Neural cell (in vitro differentiated cells): ENCODE results near the gene ZDHHC14. TPM values are rescaled to one million over a fixed set of nuclear protein-coding genes. Genes with fewer than 3 reads are reported as not detected.

Experiments
- H2AFZ ChIP-seq: fragments of 200-600, 300-800 bp; sonication (generic), shearing (Covaris generic); 2 replicates; pipeline ENCODE4 v1.6.0; 2014; ENCODE audit warnings: low read depth, mild to moderate bottlenecking, antibody characterized with exemption, low read length, moderate library complexity
- H3F3A ChIP-seq: fragments of 200-600 bp; shearing (Covaris generic); 2 replicates; pipeline ENCODE4 v1.6.1; 2016; ENCODE audit warnings: mild to moderate bottlenecking, moderate library complexity, mixed read lengths, antibody characterized with exemption, low read length; ENCODE audit not compliant: insufficient read depth, poor library complexity, severe bottlenecking
- H3K27ac ChIP-seq: fragments of 200-600, 300-800 bp; sonication (generic), shearing (Covaris generic); 2 replicates; pipeline ENCODE4 v1.5.1; 2014; ENCODE audit warnings: mild to moderate bottlenecking, low read length, moderate library complexity
- H3K27me3 ChIP-seq: fragments of 300-800, 200-600 bp; sonication (generic), shearing (Covaris generic); 2 replicates; pipeline ENCODE4 v1.6.0; 2014; ENCODE audit warnings: mild to moderate bottlenecking, low read depth, low read length, moderate library complexity; ENCODE audit not compliant: insufficient read depth
- H3K36me3 ChIP-seq: fragments of 300-800, 200-600 bp; sonication (generic), shearing (Covaris generic); 2 replicates; pipeline ENCODE4 v1.5.1; 2014; ENCODE audit warnings: mild to moderate bottlenecking, antibody characterized with exemption, low read length, moderate library complexity; ENCODE audit not compliant: insufficient read depth
- H3K4me2 ChIP-seq: fragments of 300-800, 200-600 bp; sonication (generic), shearing (Covaris generic); 2 replicates; pipeline ENCODE4 v1.6.0; 2014; ENCODE audit warnings: mild to moderate bottlenecking, low read length
- H3K4me3 ChIP-seq: fragments of 300-800, 200-600 bp; sonication (generic), shearing (Covaris generic); 2 replicates; pipeline ENCODE4 v1.5.1; 2014; ENCODE audit warnings: mild to moderate bottlenecking, low read length, moderate library complexity
- H3K79me2 ChIP-seq: fragments of 200-600 bp; shearing (Covaris generic); replicated peaks from 2 replicates; pipeline ENCODE4 v1.6.0; 2014; ENCODE audit warnings: mild to moderate bottlenecking, low read length, moderate library complexity; ENCODE audit not compliant: insufficient read depth
- H3K9ac ChIP-seq: fragments of 300-800, 200-600 bp; sonication (generic), shearing (Covaris generic); 2 replicates; pipeline ENCODE4 v1.6.1; 2016; ENCODE audit warnings: mild to moderate bottlenecking, low read length, mixed read lengths
- H3K9me2 ChIP-seq: fragments of 200-600 bp; shearing (Covaris generic); 2 replicates; pipeline ENCODE4 v1.6.1; 2016; ENCODE audit warnings: mild to moderate bottlenecking, low read length, mixed read lengths; ENCODE audit not compliant: insufficient read depth
- H3K9me3 ChIP-seq: fragments of 200-600, 300-800 bp; sonication (generic), shearing (Covaris generic); 2 replicates; pipeline ENCODE4 v1.6.1; 2016; ENCODE audit warnings: mild to moderate bottlenecking, mixed run types, low read length, moderate library complexity, mixed read lengths
- H4K20me1 ChIP-seq: fragments of 200-600 bp; shearing (Covaris generic); 2 replicates; pipeline ENCODE4 v1.6.1; 2016; ENCODE audit warnings: mild to moderate bottlenecking, mixed run types; ENCODE audit not compliant: insufficient read depth
- EP300 ChIP-seq: fragments of 450-650 bp; conservative IDR thresholded peaks from 2 replicates; pipeline ENCODE4 v1.6.1; 2014; ENCODE audit warnings: antibody characterized with exemption, mild to moderate bottlenecking, moderate library complexity; ENCODE audit not compliant: poor library complexity, severe bottlenecking
- EZH2 ChIP-seq: fragments of 200-600, 300-800 bp; shearing (Covaris generic), sonication (generic); IDR thresholded peaks from 2 replicates; pipeline ENCODE4 v1.6.1; 2014; ENCODE audit warnings: antibody characterized with exemption, low read length, borderline replicate concordance, mild to moderate bottlenecking; ENCODE audit not compliant: insufficient read depth, poor library complexity, severe bottlenecking
- MXI1 ChIP-seq: fragments of 450-650 bp; conservative IDR thresholded peaks from 2 replicates; pipeline ENCODE4 v1.6.1; 2014; ENCODE audit warnings: antibody characterized with exemption, mild to moderate bottlenecking; ENCODE audit not compliant: poor library complexity, severe bottlenecking
- POLR2AphosphoS5 ChIP-seq: IDR thresholded peaks from 2 replicates; pipeline ENCODE4 v1.6.1; 2012
- RAD21 ChIP-seq: fragments of 450-650 bp; conservative IDR thresholded peaks from 2 replicates; pipeline ENCODE4 v1.6.1; 2014; ENCODE audit warnings: antibody characterized with exemption, mild to moderate bottlenecking, moderate library complexity
- SMC3 ChIP-seq: fragments of 450-650 bp; conservative IDR thresholded peaks from 2 replicates; pipeline ENCODE4 v1.6.1; 2014; ENCODE audit warnings: antibody characterized with exemption, mild to moderate bottlenecking, moderate library complexity; ENCODE audit not compliant: poor library complexity
- TAF1 ChIP-seq: IDR thresholded peaks from 2 replicates; pipeline ENCODE4 v1.6.1; 2012; ENCODE audit warnings: low read depth
- polyA plus RNA-seq: library from polyadenylated mRNA; depleted of rRNA; stranded (reverse); fragments of >200 nt; gene quantifications from 2 replicates; pipeline ENCODE4 v1.2.3, GENCODE V29; 2014
- TF ChIP-seq, protein P1 (sequence below): IDR thresholded peaks from 2 replicates; pipeline ENCODE4 v1.6.1; 2012; ENCODE audit warnings: borderline replicate concordance
- TF ChIP-seq, protein P2 (sequence below): fragments of 450-650 bp; IDR thresholded peaks from 2 replicates; pipeline ENCODE4 v1.5.1; 2014; ENCODE audit warnings: antibody characterized with exemption, mild to moderate bottlenecking, moderate library complexity; ENCODE audit not compliant: poor library complexity, severe bottlenecking

ZDHHC14 gene
- polyA plus RNA-seq, 1 donor from 2014 or later = 4.1 TPM

DNA sequence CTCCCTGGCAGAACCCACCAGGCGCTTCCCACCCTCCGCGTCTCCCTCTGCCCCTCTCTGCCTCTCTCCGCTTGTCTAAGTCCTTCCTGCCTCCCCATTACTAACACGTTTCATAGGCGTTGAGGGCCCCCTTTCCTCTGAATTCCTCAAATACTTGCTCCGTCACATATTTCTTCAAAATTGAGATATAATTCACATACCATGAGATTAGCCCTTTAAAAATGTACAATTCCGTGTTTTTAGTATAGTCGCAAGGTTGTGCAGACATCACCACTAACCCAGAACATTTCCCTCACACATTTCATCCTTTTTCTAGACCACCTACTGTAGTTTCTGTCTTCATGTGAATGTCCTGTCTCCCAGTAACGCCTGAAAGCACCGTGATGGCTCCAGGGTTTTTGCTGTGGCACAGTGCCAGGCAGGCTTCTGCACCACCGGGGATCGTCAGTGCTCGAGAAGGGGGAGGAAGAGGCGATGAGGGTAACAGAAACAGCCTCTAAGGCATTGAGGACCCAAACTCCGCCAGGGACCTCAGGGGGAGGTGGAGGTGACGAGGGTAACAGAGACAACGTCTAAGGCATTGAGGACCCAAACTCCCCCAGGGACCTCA, 300.2 kb downstream of the ZDHHC14 start:
- Histone ChIP-seq H3K9me2 (no peaks in the 10 kb centered on the region), H4K20me1 (no peaks in the 10 kb centered on the region), H3K27ac (no peak overlapping the region), H2AFZ (no peak overlapping the region), H3K4me3 (no peak overlapping the region), H3K4me2 (no peak overlapping the region), H3K9me3 (no peaks in the 10 kb centered on the region), H3F3A (no peaks in the 10 kb centered on the region), H3K27me3 (no peaks in the 10 kb centered on the region), H3K36me3 (no peaks in the 10 kb centered on the region), H3K9ac (no peak overlapping the region), H3K79me2 (no peaks in the 10 kb centered on the region)
- TF ChIP-seq, protein P1, sequence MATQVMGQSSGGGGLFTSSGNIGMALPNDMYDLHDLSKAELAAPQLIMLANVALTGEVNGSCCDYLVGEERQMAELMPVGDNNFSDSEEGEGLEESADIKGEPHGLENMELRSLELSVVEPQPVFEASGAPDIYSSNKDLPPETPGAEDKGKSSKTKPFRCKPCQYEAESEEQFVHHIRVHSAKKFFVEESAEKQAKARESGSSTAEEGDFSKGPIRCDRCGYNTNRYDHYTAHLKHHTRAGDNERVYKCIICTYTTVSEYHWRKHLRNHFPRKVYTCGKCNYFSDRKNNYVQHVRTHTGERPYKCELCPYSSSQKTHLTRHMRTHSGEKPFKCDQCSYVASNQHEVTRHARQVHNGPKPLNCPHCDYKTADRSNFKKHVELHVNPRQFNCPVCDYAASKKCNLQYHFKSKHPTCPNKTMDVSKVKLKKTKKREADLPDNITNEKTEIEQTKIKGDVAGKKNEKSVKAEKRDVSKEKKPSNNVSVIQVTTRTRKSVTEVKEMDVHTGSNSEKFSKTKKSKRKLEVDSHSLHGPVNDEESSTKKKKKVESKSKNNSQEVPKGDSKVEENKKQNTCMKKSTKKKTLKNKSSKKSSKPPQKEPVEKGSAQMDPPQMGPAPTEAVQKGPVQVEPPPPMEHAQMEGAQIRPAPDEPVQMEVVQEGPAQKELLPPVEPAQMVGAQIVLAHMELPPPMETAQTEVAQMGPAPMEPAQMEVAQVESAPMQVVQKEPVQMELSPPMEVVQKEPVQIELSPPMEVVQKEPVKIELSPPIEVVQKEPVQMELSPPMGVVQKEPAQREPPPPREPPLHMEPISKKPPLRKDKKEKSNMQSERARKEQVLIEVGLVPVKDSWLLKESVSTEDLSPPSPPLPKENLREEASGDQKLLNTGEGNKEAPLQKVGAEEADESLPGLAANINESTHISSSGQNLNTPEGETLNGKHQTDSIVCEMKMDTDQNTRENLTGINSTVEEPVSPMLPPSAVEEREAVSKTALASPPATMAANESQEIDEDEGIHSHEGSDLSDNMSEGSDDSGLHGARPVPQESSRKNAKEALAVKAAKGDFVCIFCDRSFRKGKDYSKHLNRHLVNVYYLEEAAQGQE = no peak
- TF ChIP-seq TAF1 = no peak
- TF ChIP-seq MXI1 = no peak
- TF ChIP-seq EZH2 = no peak
- no peak for TF ChIP-seq EP300
- TF ChIP-seq SMC3 = no peak
- no peak for TF ChIP-seq POLR2AphosphoS5
- no peak for TF ChIP-seq RAD21
- TF ChIP-seq, protein P2, sequence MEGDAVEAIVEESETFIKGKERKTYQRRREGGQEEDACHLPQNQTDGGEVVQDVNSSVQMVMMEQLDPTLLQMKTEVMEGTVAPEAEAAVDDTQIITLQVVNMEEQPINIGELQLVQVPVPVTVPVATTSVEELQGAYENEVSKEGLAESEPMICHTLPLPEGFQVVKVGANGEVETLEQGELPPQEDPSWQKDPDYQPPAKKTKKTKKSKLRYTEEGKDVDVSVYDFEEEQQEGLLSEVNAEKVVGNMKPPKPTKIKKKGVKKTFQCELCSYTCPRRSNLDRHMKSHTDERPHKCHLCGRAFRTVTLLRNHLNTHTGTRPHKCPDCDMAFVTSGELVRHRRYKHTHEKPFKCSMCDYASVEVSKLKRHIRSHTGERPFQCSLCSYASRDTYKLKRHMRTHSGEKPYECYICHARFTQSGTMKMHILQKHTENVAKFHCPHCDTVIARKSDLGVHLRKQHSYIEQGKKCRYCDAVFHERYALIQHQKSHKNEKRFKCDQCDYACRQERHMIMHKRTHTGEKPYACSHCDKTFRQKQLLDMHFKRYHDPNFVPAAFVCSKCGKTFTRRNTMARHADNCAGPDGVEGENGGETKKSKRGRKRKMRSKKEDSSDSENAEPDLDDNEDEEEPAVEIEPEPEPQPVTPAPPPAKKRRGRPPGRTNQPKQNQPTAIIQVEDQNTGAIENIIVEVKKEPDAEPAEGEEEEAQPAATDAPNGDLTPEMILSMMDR = no peak

DNA sequence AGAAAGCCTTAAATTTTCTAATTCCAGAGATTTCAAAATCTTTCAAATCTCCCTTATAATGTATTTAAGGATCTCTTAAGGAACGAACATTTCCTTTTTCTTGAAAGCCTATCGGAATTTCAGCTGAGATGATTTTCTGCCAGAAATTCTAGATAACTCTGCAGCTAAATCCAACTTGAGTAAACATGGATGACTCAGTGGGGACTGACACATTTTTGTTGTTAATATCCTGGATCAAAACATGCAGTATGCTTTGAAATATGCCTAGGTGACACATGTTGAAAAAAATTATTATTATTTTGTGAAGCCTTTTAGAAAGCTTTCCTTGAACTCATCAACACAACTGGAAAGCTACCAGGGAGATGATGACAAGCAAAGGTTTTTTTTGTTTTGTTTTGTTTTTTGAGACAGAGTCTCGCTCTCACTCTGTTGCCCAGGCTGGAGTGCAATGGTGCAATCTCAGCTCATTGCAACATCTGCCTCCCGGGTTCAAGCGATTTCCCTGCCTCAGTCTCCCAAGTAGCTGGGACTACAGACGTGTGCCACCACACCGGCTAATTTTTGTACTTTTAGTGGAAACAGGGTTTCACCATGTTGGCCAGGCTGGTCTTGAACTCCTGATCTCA, 302.0 kb downstream of the ZDHHC14 start:
- no peak overlapping the region for H3K4me3 ChIP-seq
- no peak overlapping the region for H3K27ac ChIP-seq
- no peaks in the 10 kb centered on the region for H3K79me2 ChIP-seq
- TF ChIP-seq TAF1 = no peak
- TF ChIP-seq, protein P2 = no peak
- no peak for TF ChIP-seq POLR2AphosphoS5
- no peak for TF ChIP-seq SMC3
- no peak for TF ChIP-seq EZH2
- no peak for TF ChIP-seq MXI1
- TF ChIP-seq, protein P1 = no peak
- TF ChIP-seq EP300 = no peak
- no peak for TF ChIP-seq RAD21
- H3K36me3 ChIP-seq = no peaks in the 10 kb centered on the region
- H3K27me3 ChIP-seq = no peaks in the 10 kb centered on the region
- no peaks in the 10 kb centered on the region for H3K9me2 ChIP-seq
- H3K4me2 ChIP-seq = no peak overlapping the region
- H2AFZ ChIP-seq = no peak overlapping the region
- H3F3A ChIP-seq = no peaks in the 10 kb centered on the region
- no peaks in the 10 kb centered on the region for H4K20me1 ChIP-seq
- H3K9ac ChIP-seq = no peak overlapping the region
- H3K9me3 ChIP-seq = no peaks in the 10 kb centered on the region
